Loucy (cell line): ENCODE results near the gene DPRX.

Source experiments
- EZH2phosphoT487 ChIP-seq: fragments of 200-600 bp; IDR thresholded peaks from 2 replicates; pipeline ENCODE4 v1.6.1; 2018; ENCODE audit warnings: antibody characterized with exemption, mild to moderate bottlenecking, moderate library complexity, borderline replicate concordance
- TF ChIP-seq, protein P1 (sequence below): fragments of 200-600 bp; sonication (generic); conservative IDR thresholded peaks from 2 replicates; pipeline ENCODE4 v1.5.1; 2014; ENCODE audit warnings: mild to moderate bottlenecking, antibody characterized with exemption, low read length

DNA sequence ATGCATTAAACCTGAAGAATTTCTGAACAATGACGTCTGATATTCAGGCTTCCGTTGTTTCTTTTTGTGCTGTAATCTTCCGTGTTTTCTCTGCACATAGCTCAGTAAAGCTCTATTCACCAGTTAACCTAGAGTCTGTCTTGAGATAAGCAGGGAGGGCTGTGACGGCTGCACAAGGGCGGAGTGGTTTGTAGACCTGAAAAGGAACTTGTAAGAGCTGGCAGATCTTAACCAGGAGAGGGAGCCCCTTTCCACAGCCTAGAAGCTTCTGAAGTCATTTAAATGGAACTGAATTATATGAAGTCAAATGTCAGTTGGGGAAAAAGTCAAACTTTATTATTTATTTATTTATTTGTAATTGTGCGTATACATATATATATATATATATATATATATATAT lies 27.5 kb downstream of the DPRX start:
- TF ChIP-seq, protein P1, sequence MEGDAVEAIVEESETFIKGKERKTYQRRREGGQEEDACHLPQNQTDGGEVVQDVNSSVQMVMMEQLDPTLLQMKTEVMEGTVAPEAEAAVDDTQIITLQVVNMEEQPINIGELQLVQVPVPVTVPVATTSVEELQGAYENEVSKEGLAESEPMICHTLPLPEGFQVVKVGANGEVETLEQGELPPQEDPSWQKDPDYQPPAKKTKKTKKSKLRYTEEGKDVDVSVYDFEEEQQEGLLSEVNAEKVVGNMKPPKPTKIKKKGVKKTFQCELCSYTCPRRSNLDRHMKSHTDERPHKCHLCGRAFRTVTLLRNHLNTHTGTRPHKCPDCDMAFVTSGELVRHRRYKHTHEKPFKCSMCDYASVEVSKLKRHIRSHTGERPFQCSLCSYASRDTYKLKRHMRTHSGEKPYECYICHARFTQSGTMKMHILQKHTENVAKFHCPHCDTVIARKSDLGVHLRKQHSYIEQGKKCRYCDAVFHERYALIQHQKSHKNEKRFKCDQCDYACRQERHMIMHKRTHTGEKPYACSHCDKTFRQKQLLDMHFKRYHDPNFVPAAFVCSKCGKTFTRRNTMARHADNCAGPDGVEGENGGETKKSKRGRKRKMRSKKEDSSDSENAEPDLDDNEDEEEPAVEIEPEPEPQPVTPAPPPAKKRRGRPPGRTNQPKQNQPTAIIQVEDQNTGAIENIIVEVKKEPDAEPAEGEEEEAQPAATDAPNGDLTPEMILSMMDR = 0 out of 2 replicates have a peak, but pooled peaks have one; percentile 21
- no peak for TF ChIP-seq EZH2phosphoT487
